ENCODE measurements around the gene MYL7. TPM values are rescaled to one million over a fixed set of nuclear protein-coding genes. Genes with fewer than 3 reads are reported as not detected.
"Not testable (repeated sequence)": the region's sequence is repeated elsewhere in the genome, so short reads cannot be mapped to it uniquely, and the experiment has no call there.

MYL7 gene
- total RNA-seq, 1 experiment from 2014 or later, result not detected

- H3K9me3 ChIP-seq (replicated peaks), result peaks cover 13% of the 10 kb centered on the region
Observed at GRCh38 chr7:44180631-44181030, 39.5 kb upstream of the MYL7 start.

GRCh38 chr7:44177570-44178131 lies 36.5 kb upstream of the MYL7 start:
- Histone ChIP-seq H3K27me3 (replicated peaks) (no peaks in the 10 kb centered on the region; the same call in 1 of the 2 replicates), H3K36me3 (no peaks in the 10 kb centered on the region), H3K9me3 (replicated peaks) (peaks cover 6% of the 10 kb centered on the region), H3K4me3 (no peak overlapping the region), H3K4me1 (replicated peaks) (peaks cover 12% of the 10 kb centered on the region), H3K27ac (no peak overlapping the region)
- peak; percentile 46 to 50 for DNase-seq (ENCODE audit: low read depth in 1 of 2, low spot score in 2 of 2)

More at GRCh38 chr7:44180631-44181030, 39.5 kb upstream of the MYL7 start:
- no peak overlapping the region for H3K4me3 ChIP-seq
- no peaks in the 10 kb centered on the region for H3K36me3 ChIP-seq
- H3K27ac ChIP-seq, result no peak overlapping the region
- peaks cover 28% of the 10 kb centered on the region for H3K4me1 ChIP-seq (replicated peaks)
- no peaks in the 10 kb centered on the region for H3K27me3 ChIP-seq (replicated peaks)
- DNase-seq (ENCODE audit: low read depth in 1 of 2, low spot score in 2 of 2), result peak in 1 of 2 experiments; percentile 23

GRCh38 chr7:44176486-44176885 lies 35.4 kb upstream of the MYL7 start:
- Histone ChIP-seq H3K4me3 (no peak overlapping the region), H3K4me1 (replicated peaks) (peaks cover 12% of the 10 kb centered on the region), H3K27ac (no peak overlapping the region), H3K9me3 (replicated peaks) (peaks cover 2% of the 10 kb centered on the region; the same call in 1 of the 2 replicates), H3K36me3 (no peaks in the 10 kb centered on the region), H3K27me3 (replicated peaks) (no peaks in the 10 kb centered on the region; the same call in 1 of the 2 replicates)
- peak in 1 of 2 experiments; percentile 31 for DNase-seq (ENCODE audit: low read depth in 1 of 2, low spot score in 2 of 2)

- peak in 1 of 2 experiments; percentile 27 for DNase-seq (ENCODE audit: low read depth in 1 of 2, low spot score in 2 of 2)
- Histone ChIP-seq H3K4me1 (replicated peaks) (peaks cover 12% of the 10 kb centered on the region), H3K9me3 (replicated peaks) (no peaks in the 10 kb centered on the region), H3K36me3 (no peaks in the 10 kb centered on the region), H3K27me3 (replicated peaks) (no peaks in the 10 kb centered on the region; the same call in 1 of the 2 replicates), H3K27ac (no peak overlapping the region), H3K4me3 (no peak overlapping the region)
Observed at GRCh38 chr7:44175730-44176129, 34.6 kb upstream of the MYL7 start.

- not testable (repeated sequence) for DNase-seq (ENCODE audit: low read depth in 1 of 2, low spot score in 2 of 2); H3K36me3 ChIP-seq; H3K9me3 ChIP-seq (replicated peaks); H3K27ac ChIP-seq; H3K4me3 ChIP-seq; H3K27me3 ChIP-seq (replicated peaks)
- H3K4me1 ChIP-seq (replicated peaks), result peaks cover 12% of the 10 kb centered on the region
Observed at GRCh38 chr7:44174694-44174948, 33.5 kb upstream of the MYL7 start.

- DNase-seq (ENCODE audit: low read depth in 1 of 2, low spot score in 2 of 2), result peak in 1 of 2 experiments; percentile 26
- Histone ChIP-seq H3K4me1 (replicated peaks) (peaks cover 12% of the 10 kb centered on the region), H3K4me3 (no peak overlapping the region), H3K27ac (no peak overlapping the region), H3K27me3 (replicated peaks) (no peaks in the 10 kb centered on the region; the same call in 1 of the 2 replicates), H3K9me3 (replicated peaks) (no peaks in the 10 kb centered on the region), H3K36me3 (no peaks in the 10 kb centered on the region)
Observed at GRCh38 chr7:44173911-44174693, 33.0 kb upstream of the MYL7 start.

- H3K4me3 ChIP-seq, result no peak overlapping the region
- no peak overlapping the region for H3K27ac ChIP-seq
- H3K4me1 ChIP-seq (replicated peaks), result peaks cover 9% of the 10 kb centered on the region
- H3K27me3 ChIP-seq (replicated peaks), result no peaks in the 10 kb centered on the region; the same call in 1 of the 2 replicates
- peak in 1 of 2 experiments; percentile 3 for DNase-seq (ENCODE audit: low read depth in 1 of 2, low spot score in 2 of 2)
- no peaks in the 10 kb centered on the region for H3K36me3 ChIP-seq
- no peaks in the 10 kb centered on the region for H3K9me3 ChIP-seq (replicated peaks)
Observed at GRCh38 chr7:44172803-44173424, 31.8 kb upstream of the MYL7 start.

- Histone ChIP-seq H3K27me3 (replicated peaks) (no peaks in the 10 kb centered on the region; the same call in 1 of the 2 replicates), H3K9me3 (replicated peaks) (no peaks in the 10 kb centered on the region), H3K4me3 (no peak overlapping the region), H3K36me3 (no peaks in the 10 kb centered on the region), H3K27ac (no peak overlapping the region), H3K4me1 (replicated peaks) (peaks cover 4% of the 10 kb centered on the region)
- DNase-seq (ENCODE audit: low read depth in 1 of 2, low spot score in 2 of 2), result peak in 1 of 2 experiments; percentile 13
Observed at GRCh38 chr7:44172352-44172751, 31.2 kb upstream of the MYL7 start.

GRCh38 chr7:44171901-44172300 lies 30.8 kb upstream of the MYL7 start:
- not testable (repeated sequence) for H3K4me3 ChIP-seq; H3K27ac ChIP-seq; H3K36me3 ChIP-seq; DNase-seq (ENCODE audit: low read depth in 1 of 2, low spot score in 2 of 2); H3K27me3 ChIP-seq (replicated peaks); H3K4me1 ChIP-seq (replicated peaks); H3K9me3 ChIP-seq (replicated peaks)

- Histone ChIP-seq H3K9me3 (replicated peaks) (no peaks in the 10 kb centered on the region), H3K36me3 (no peaks in the 10 kb centered on the region), H3K4me3 (no peak overlapping the region), H3K4me1 (replicated peaks) (peaks cover 12% of the 10 kb centered on the region), H3K27me3 (replicated peaks) (no peaks in the 10 kb centered on the region; the same call in 1 of the 2 replicates), H3K27ac (no peak overlapping the region)
- no peak for DNase-seq (ENCODE audit: low read depth in 1 of 2, low spot score in 2 of 2)
Observed at GRCh38 chr7:44167920-44168319, 26.8 kb upstream of the MYL7 start.

- peak; percentile 88 to 89 for DNase-seq (ENCODE audit: low read depth in 1 of 2, low spot score in 2 of 2)
- Histone ChIP-seq H3K9me3 (replicated peaks) (no peaks in the 10 kb centered on the region), H3K27ac (peak overlapping the region; percentile 65), H3K4me3 (no peak overlapping the region), H3K27me3 (replicated peaks) (no peaks in the 10 kb centered on the region), H3K36me3 (no peaks in the 10 kb centered on the region), H3K4me1 (replicated peaks) (peaks cover 16% of the 10 kb centered on the region)
Observed at GRCh38 chr7:44163591-44163990, 22.5 kb upstream of the MYL7 start.

GRCh38 chr7:44162785-44163395 lies 21.8 kb upstream of the MYL7 start:
- peak in 1 of 2 experiments; percentile 8 for DNase-seq (ENCODE audit: low read depth in 1 of 2, low spot score in 2 of 2)
- no peaks in the 10 kb centered on the region for H3K27me3 ChIP-seq (replicated peaks)
- no peak overlapping the region for H3K4me3 ChIP-seq
- H3K9me3 ChIP-seq (replicated peaks), result no peaks in the 10 kb centered on the region
- peaks cover 16% of the 10 kb centered on the region for H3K4me1 ChIP-seq (replicated peaks)
- no peaks in the 10 kb centered on the region for H3K36me3 ChIP-seq
- peak overlapping the region; percentile 65 for H3K27ac ChIP-seq

- H3K4me3 ChIP-seq, result no peak overlapping the region
- H3K27me3 ChIP-seq (replicated peaks), result no peaks in the 10 kb centered on the region
- H3K36me3 ChIP-seq, result no peaks in the 10 kb centered on the region
- H3K27ac ChIP-seq, result no peak overlapping the region
- H3K9me3 ChIP-seq (replicated peaks), result no peaks in the 10 kb centered on the region
- H3K4me1 ChIP-seq (replicated peaks), result peaks cover 16% of the 10 kb centered on the region
- no peak for DNase-seq (ENCODE audit: low read depth in 1 of 2, low spot score in 2 of 2)
Observed at GRCh38 chr7:44162179-44162578, 21.0 kb upstream of the MYL7 start.

GRCh38 chr7:44161371-44161770 lies 20.2 kb upstream of the MYL7 start:
- Histone ChIP-seq H3K4me3 (no peak overlapping the region), H3K27me3 (replicated peaks) (no peaks in the 10 kb centered on the region), H3K4me1 (replicated peaks) (peaks cover 16% of the 10 kb centered on the region), H3K27ac (no peak overlapping the region), H3K9me3 (replicated peaks) (no peaks in the 10 kb centered on the region), H3K36me3 (no peaks in the 10 kb centered on the region)
- no peak for DNase-seq (ENCODE audit: low read depth in 1 of 2, low spot score in 2 of 2)
